LNCaP clone FGC (cell line): Measurements from ENCODE around the gene RASL10B.

Source experiments
- DNase-seq: peaks from one replicate; pipeline ENCODE4 v3.0.0-alpha.2; 2011; ENCODE audit warnings: low read depth
- H3K4me3 ChIP-seq: 2 replicates; pipeline ENCODE4 v1.5.1; 2011; ENCODE audit warnings: mild to moderate bottlenecking, low read depth, low read length, control low read depth
- TF ChIP-seq, protein P1 (sequence below): IDR thresholded peaks from 2 replicates; pipeline ENCODE4 v1.5.1; 2012; ENCODE audit warnings: mild to moderate bottlenecking; ENCODE audit not compliant: control insufficient read depth, insufficient read depth; ENCODE audit errors: extremely low read depth

Gene RASL10B, protein sequence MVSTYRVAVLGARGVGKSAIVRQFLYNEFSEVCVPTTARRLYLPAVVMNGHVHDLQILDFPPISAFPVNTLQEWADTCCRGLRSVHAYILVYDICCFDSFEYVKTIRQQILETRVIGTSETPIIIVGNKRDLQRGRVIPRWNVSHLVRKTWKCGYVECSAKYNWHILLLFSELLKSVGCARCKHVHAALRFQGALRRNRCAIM

DNA sequence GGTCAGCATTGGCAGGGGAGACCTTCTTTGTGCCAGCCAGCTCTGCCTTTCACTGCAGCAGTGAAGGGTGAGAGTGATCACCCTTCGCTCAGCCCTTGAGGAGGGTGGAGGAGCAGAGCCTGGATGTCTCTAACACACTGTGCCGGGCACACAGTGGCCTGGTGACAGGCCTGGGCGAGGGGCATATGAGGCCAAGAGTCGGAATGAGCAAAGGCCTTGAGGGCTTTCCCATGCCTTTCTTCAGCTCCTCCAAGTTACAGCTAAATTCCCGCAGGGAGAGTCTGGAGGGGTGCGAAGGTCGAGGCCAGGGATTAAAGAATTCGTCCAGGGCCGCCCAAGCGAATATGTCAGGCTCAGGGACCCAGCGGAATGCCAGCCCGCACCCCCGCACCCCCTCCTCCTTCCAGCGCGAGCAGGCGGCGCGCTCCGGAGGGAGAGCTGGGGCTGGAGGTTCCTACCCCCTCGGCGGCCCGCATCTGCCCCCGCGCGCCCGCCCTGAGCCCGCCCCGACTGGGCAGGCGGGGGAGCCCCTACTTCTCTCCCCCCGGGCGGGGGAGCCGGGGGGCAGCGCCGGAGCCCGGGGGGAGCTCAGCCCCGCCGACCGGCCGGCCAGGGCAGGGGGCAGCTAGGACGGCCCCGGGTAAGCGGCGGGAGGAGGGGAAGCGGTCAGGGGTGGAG is at the start of gene RASL10B:
RASL10B (plus strand) TSS at position 401 of the 678 bp plus-strand sequence. CDS start 3,546 bp downstream, outside the sequence.
- peak within 1 kb of the TSS; percentile 41 for H3K4me3 ChIP-seq
- TF ChIP-seq, protein P1, sequence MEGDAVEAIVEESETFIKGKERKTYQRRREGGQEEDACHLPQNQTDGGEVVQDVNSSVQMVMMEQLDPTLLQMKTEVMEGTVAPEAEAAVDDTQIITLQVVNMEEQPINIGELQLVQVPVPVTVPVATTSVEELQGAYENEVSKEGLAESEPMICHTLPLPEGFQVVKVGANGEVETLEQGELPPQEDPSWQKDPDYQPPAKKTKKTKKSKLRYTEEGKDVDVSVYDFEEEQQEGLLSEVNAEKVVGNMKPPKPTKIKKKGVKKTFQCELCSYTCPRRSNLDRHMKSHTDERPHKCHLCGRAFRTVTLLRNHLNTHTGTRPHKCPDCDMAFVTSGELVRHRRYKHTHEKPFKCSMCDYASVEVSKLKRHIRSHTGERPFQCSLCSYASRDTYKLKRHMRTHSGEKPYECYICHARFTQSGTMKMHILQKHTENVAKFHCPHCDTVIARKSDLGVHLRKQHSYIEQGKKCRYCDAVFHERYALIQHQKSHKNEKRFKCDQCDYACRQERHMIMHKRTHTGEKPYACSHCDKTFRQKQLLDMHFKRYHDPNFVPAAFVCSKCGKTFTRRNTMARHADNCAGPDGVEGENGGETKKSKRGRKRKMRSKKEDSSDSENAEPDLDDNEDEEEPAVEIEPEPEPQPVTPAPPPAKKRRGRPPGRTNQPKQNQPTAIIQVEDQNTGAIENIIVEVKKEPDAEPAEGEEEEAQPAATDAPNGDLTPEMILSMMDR = no peak
- no peak for DNase-seq

DNA sequence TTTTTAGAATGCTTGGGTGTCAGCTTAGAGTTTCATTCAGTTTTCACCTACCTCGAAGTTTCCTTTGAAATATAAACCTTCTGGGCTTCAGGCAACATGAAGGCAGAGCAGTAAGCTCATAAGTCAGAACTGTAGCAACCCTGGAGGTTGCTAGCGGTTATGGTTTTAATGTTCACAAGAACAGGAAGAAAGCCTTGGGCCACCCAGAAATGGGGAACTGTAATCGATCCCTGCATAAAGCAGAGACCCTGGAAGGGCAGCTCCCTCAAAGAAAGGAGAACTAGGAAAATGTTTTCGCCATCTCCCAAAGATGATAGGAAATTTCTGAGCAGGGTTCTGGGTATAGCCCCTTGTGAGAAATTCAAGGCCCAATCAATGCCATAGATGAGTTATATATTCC is 47.8 kb upstream of the RASL10B start:
- no peak overlapping the region for H3K4me3 ChIP-seq
- DNase-seq = no peak
- TF ChIP-seq, protein P1 = no peak

DNA sequence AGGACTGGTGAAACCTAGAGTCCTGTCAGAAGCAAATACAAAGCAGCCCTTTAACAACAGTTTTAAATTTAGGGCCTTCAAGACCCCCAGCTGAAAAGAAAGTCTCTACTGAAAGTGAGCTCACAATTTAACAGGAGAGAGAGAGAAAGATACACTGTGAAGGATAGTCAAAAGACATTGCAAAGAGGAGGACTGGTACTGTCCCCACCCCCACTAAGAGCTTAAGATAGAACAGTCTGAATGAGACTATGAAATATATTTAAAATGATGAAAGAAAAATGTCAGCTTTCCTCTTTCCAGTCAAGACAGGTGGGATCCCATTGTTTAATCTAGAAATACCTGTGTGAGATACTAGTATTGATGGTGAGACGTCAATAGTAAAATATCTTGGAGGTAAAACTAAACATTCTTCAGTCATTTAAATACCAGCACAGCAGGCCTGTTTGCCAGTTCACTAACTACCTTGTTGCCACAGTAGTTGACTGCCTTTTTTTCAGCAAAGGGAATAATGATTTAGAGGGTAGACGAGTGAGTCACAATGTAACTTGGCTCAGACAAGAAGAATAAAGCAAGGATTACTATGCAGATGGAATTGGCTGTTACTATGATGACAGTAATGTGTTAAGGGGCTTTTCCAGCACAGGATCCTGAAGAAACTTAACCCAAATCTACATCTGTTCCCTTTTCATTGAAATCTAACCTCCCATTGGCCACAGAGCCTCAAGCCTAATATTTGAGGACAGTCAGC is 47.2 kb upstream of the RASL10B start:
- DNase-seq = no peak
- H3K4me3 ChIP-seq = no peak overlapping the region
- TF ChIP-seq, protein P1 = no peak

DNA sequence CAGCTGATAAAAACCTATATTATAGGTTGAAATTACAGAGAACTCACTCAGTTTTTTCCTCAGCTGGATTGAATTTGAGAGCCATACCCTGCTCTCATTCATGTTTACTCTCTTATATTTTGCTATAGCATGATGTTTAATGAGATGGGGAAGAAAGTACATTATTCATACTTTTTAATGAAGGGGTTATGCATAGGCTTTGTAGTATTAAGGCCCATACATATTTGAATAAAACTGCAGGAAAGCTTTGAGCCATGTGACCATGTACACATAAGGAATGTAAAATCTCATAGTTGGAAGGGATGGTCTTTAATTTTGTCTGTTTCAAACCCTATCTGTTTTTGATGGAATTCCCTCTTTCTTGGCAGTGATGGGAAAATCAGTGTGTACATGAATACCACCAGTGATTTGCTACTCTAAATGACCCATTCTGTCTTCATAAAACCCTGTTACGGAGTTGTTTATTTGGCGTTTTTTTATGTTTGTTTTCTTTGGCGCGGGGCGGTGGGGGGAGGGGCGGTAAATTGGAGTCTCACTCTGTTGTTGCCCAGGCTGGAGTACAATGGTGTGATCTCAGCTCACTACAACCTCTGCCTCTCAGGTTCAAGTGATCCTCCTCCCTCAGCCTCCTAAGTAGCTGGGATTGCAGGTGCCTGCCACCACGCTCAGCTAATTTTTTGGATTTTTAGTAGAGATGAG is 38.8 kb upstream of the RASL10B start:
- TF ChIP-seq, protein P1 = no peak
- H3K4me3 ChIP-seq = no peak overlapping the region
- no peak for DNase-seq

DNA sequence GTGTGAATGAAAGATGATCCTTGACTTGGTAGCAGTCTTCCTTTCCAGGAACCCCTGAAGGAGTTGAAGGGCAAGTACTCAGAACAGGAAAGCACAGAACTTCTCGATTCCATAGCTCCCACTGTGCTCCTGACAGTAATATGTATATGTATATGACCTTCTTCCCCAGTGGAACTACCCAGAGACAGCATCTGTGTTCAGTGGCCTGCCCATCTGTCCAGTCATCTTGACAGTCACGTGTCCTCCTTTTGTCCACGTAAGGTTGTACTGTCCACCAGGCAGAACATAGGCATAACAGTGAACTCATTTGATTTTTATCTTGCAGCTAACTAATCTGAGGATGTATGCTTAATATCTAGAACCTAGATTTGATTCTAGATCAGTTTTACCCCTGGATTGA is 37.8 kb upstream of the RASL10B start:
- no peak overlapping the region for H3K4me3 ChIP-seq
- TF ChIP-seq, protein P1 = no peak
- DNase-seq = no peak

DNA sequence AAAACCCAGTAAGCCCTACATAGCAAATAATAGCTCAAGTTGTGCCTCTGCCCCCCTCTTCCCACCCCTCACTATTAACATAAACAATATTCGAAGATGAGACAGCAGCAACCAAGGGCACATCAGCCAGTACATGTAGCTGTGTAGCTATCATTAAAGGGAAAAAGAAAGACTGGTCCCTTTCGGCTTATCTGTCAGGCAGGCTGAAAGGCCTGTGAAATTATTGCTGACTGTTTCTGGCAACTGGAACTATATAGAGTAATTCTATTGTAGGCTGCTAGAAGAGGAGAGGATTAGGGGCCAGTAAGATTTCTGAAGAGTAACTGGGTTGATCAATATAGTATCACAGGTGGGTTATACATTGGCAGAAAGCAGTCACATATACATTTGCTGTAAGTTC is 36.5 kb upstream of the RASL10B start:
- TF ChIP-seq, protein P1 = no peak
- DNase-seq = no peak
- H3K4me3 ChIP-seq = no peak overlapping the region
